Transverse colon (tissue), 4 donors: Measurements from ENCODE around the gene CHCHD3. TPM values are rescaled to one million over a fixed set of nuclear protein-coding genes. Genes with fewer than 3 reads are reported as not detected.

ENCODE experiments used
- DNase-seq: peaks from one replicate; pipeline ENCODE4 v3.0.0-alpha.2; 2019
- H3K27ac ChIP-seq, 4 donors: fragments of 200-600 bp; sonication (generic); 2 replicates each; pipeline ENCODE4 v1.5.1; 2016 to 2018; ENCODE audit warnings: inconsistent platforms in 4 of 4
- H3K27me3 ChIP-seq: fragments of 200-600 bp; sonication (generic); 2 replicates; pipeline ENCODE4 v1.5.1; 2017; ENCODE audit warnings: inconsistent platforms
- H3K36me3 ChIP-seq, 4 donors: fragments of 200-600 bp; sonication (generic); 2 replicates each; pipeline ENCODE4 v1.5.1; 2017 to 2019; ENCODE audit warnings: inconsistent platforms in 4 of 4
- H3K4me1 ChIP-seq, 4 donors: fragments of 200-600 bp; sonication (generic); 2 replicates each; pipeline ENCODE4 v1.5.1; 2017 to 2020; ENCODE audit warnings: inconsistent platforms in 4 of 4
- H3K4me3 ChIP-seq, 4 donors: fragments of 200-600 bp; sonication (generic); 1 replicate in 1 of 4; 2 replicates in 3 of 4; pipeline versions ENCODE4 v1.5.1 to v1.6.1; 2017 to 2019; ENCODE audit warnings: inconsistent platforms in 4 of 4
- H3K9me3 ChIP-seq, 2 donors: fragments of 200-600 bp; sonication (generic); 2 replicates each; pipeline ENCODE4 v1.5.1; 2017 to 2019; ENCODE audit warnings: inconsistent platforms in 2 of 2
- CTCF ChIP-seq, 5 experiments: fragments of 200-600 bp in 3 of 5; fragments of 450-650 bp in 2 of 5; sonication (generic) in 3 of 5; IDR thresholded peaks; 1 replicate in 2 of 5; 2 replicates in 3 of 5; pipeline ENCODE4 v1.5.1; 2016 to 2017; ENCODE audit warnings: antibody characterized with exemption in 5 of 5, inconsistent platforms in 3 of 5, mild to moderate bottlenecking in 2 of 5, moderate library complexity in 1 of 5
- EP300 ChIP-seq: sonication (generic); formaldehyde crosslinking; IDR thresholded peaks from one replicate; pipeline ENCODE4 v1.6.1; 2017; ENCODE audit warnings: antibody characterized with exemption, low read depth
- POLR2A ChIP-seq: fragments of 450-650 bp; IDR thresholded peaks from one replicate; pipeline ENCODE4 v1.6.1; 2016; ENCODE audit warnings: antibody characterized with exemption, mild to moderate bottlenecking, moderate library complexity
- POLR2AphosphoS5 ChIP-seq, 3 donors: sonication (generic); formaldehyde crosslinking; IDR thresholded peaks; one replicate each; pipeline ENCODE4 v1.6.1; 2016; ENCODE audit warnings: antibody characterized with exemption in 3 of 3
- WGBS, 2 donors: methylation state at CpG; one replicate each; pipeline ENCODE4 v1.1.5; 2018; ENCODE audit warnings: low coverage in 1 of 2; 5-methylcytosine and 5-hydroxymethylcytosine counted together
- in situ Hi-C, 4 donors: fragments of 200-750 bp; cut with MboI; loops; one replicate each; pipeline versions ENCODE4 v1.15.0 to v1.15.1; 2017; ENCODE audit warnings: low sequenced_read_pairs in 3 of 4, low pct_ligation_motif_present in 1 of 4, low pct_unique_long_range_greater_than_20kb in 1 of 4
- intact Hi-C: fragments of 100-400 bp; cut with DNase I; formaldehyde crosslinking; loops from one replicate; pipeline ENCODE4 v1.15.1; 2023; ENCODE audit warnings: low total_unique reads
- total RNA-seq, 4 donors: library from RNA; depleted of rRNA; stranded (reverse); fragments of >200 nt; gene quantifications; one replicate each; pipeline ENCODE4 v1.1.0, GENCODE V29; 2016

Gene CHCHD3
- total RNA-seq, 4 donors from 2014 or later = 49.4 to 78.1 (median 52.9) TPM

- in situ Hi-C loops (no loop called here), intact Hi-C loops (no loop called here)
- H3K36me3 ChIP-seq = no peaks in the 10 kb centered on the region
- peaks cover 0 to 3% (median 0%) of the 10 kb centered on the region in 4 donors for H3K4me1 ChIP-seq
- no peak overlapping the region for H3K4me3 ChIP-seq
- no peaks in the 10 kb centered on the region for H3K9me3 ChIP-seq
- TF ChIP-seq EP300 = no peak
- TF ChIP-seq POLR2AphosphoS5 (IDR thresholded peaks at IDR 0.05) = no peak
- TF ChIP-seq POLR2A = no peak
- TF ChIP-seq CTCF (IDR thresholded peaks at IDR 0.05) = no peak
- no peak for DNase-seq
- H3K27ac ChIP-seq = no peak overlapping the region
- no peaks in the 10 kb centered on the region for H3K27me3 ChIP-seq
- WGBS, 2 donors = 67 to 80% methylated on average over 3 to 5 of the region's 5 CpGs
Measured at GRCh38 chr7:132966754-132967469, 115.0 kb downstream of the CHCHD3 start.

- H3K4me1 ChIP-seq = peaks cover 0 to 3% (median 0%) of the 10 kb centered on the region in 4 donors
- in situ Hi-C loops = no loop called here
Measured at GRCh38 chr7:132965951-132966350, 115.9 kb downstream of the CHCHD3 start.

GRCh38 chr7:132964876-132965275, 117.0 kb downstream of the CHCHD3 start:
- Histone ChIP-seq H3K27ac (no peak overlapping the region), H3K9me3 (no peaks in the 10 kb centered on the region), H3K4me1 (peaks cover 0 to 3% (median 0%) of the 10 kb centered on the region in 4 donors), H3K4me3 (no peak overlapping the region), H3K36me3 (no peaks in the 10 kb centered on the region), H3K27me3 (no peaks in the 10 kb centered on the region)
- no peak for DNase-seq
- in situ Hi-C loops = no loop called here
- intact Hi-C loops = no loop called here
- no peak for TF ChIP-seq POLR2A
- TF ChIP-seq EP300 = no peak
- TF ChIP-seq POLR2AphosphoS5 (IDR thresholded peaks at IDR 0.05) = no peak
- no peak for TF ChIP-seq CTCF (IDR thresholded peaks at IDR 0.05)
- WGBS, 2 donors = 59 to 77% methylated on average over 4 to 6 of the region's 6 CpGs

More at GRCh38 chr7:132965951-132966350, 115.9 kb downstream of the CHCHD3 start:
- Histone ChIP-seq H3K27me3 (no peaks in the 10 kb centered on the region), H3K4me3 (no peak overlapping the region), H3K36me3 (no peaks in the 10 kb centered on the region), H3K9me3 (no peaks in the 10 kb centered on the region), H3K27ac (no peak overlapping the region)
- 85 to 93% methylated on average over 3 of the region's 3 CpGs for WGBS, 2 donors
- no peak for DNase-seq
- TF ChIP-seq POLR2AphosphoS5 (IDR thresholded peaks at IDR 0.05) (no peak), EP300 (no peak), CTCF (IDR thresholded peaks at IDR 0.05) (no peak), POLR2A (no peak)
- intact Hi-C loops = no loop called here

GRCh38 chr7:132959891-132960290, 122.0 kb downstream of the CHCHD3 start:
- no peaks in the 10 kb centered on the region for H3K9me3 ChIP-seq
- no peaks in the 10 kb centered on the region for H3K4me1 ChIP-seq
- no peak overlapping the region for H3K4me3 ChIP-seq
- no peak for TF ChIP-seq POLR2A
- TF ChIP-seq POLR2AphosphoS5 (IDR thresholded peaks at IDR 0.05) = no peak
- no peak for TF ChIP-seq EP300
- no peak for TF ChIP-seq CTCF (IDR thresholded peaks at IDR 0.05)
- in situ Hi-C loops = no loop called here
- H3K27me3 ChIP-seq = no peaks in the 10 kb centered on the region
- intact Hi-C loops = no loop called here
- H3K36me3 ChIP-seq = no peaks in the 10 kb centered on the region
- DNase-seq = no peak
- H3K27ac ChIP-seq = no peak overlapping the region
- 95 to 96% methylated on average over 5 to 6 of the region's 6 CpGs for WGBS, 2 donors
